Astrocyte of the cerebellum (primary cell): Measurements from ENCODE around the gene FAM193B.

Experiments used
- DNase-seq: peaks from one replicate; pipeline ENCODE4 v3.0.0-alpha.2; 2011; ENCODE audit warnings: low read depth
- H3K4me3 ChIP-seq: 2 replicates; pipeline ENCODE4 v1.5.1; 2011; ENCODE audit warnings: mild to moderate bottlenecking, low read depth, low read length, moderate library complexity
- CTCF ChIP-seq: IDR thresholded peaks from 2 replicates; pipeline ENCODE4 v1.5.1; 2012; ENCODE audit warnings: low read length, low read depth, moderate library complexity, mild to moderate bottlenecking; ENCODE audit errors: missing control alignments
- in situ Hi-C: cut with HindIII; loops from 2 replicates; pipeline ENCODE4 v1.10.0; 2017; ENCODE audit warnings: low sequenced_read_pairs

The FAM193B gene

DNA sequence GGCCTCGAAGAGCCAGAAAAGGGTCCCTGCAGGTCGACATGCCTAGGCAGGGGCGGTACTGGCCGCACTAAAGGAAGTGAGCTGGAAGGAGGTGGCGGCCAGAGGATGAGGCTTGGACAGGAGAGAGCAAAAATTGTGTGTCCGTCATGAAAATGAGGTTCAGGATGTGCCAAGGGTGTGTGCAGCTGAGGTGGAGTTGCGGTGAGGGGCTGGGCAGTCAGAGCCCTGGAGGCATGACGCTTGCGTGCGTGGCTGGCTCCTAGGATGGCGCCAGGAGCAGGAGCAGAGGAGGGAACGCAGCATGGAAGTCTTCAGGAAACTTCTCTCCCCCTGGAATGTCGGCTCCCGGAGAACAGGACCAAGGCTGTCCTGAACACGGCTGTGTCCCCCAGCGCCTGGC is 51.5 kb downstream of the FAM193B start:
- TF ChIP-seq CTCF: no peak
- no peak for DNase-seq
- in situ Hi-C loops: no loop called here
- no peak overlapping the region for H3K4me3 ChIP-seq

DNA sequence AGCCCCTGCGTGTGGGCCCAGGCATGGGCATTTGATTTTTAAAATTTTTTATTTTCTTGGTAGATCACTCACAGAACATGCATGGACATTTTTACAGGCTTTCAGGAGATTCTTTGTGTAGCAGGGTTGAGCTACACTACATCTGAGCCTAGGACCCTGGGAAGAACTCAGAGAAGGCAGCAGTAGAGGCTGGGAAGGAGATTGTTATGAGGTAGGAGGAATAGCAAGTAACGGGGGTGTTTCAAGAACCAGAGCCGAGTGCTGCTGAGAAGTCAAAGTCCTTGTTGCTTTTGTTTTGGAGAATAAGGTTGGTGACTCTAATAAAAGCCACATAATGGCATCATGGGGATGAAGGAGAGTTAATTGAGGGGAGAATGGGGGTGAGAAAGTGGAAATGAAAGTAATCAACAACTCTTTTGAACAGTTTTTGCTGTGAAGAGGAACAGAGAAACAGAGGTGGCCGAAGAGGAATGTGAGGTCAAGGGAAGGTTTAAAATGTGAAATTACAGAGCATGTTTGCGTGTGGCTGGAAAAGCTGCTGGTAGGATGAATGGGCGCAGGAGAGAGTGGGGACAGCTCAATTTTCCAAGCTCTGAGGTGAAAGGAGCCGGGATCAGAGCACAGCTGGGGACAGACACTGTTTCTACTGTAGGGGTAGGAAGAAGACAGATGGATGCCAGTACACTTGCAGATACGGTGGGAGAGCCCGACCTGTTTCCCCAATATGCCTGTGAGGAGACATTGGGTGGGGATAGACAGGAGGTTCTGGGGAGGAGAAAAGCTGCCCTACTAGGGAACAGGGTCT is 52.3 kb downstream of the FAM193B start:
- H3K4me3 ChIP-seq: no peak overlapping the region
- in situ Hi-C loops: no loop called here

DNA sequence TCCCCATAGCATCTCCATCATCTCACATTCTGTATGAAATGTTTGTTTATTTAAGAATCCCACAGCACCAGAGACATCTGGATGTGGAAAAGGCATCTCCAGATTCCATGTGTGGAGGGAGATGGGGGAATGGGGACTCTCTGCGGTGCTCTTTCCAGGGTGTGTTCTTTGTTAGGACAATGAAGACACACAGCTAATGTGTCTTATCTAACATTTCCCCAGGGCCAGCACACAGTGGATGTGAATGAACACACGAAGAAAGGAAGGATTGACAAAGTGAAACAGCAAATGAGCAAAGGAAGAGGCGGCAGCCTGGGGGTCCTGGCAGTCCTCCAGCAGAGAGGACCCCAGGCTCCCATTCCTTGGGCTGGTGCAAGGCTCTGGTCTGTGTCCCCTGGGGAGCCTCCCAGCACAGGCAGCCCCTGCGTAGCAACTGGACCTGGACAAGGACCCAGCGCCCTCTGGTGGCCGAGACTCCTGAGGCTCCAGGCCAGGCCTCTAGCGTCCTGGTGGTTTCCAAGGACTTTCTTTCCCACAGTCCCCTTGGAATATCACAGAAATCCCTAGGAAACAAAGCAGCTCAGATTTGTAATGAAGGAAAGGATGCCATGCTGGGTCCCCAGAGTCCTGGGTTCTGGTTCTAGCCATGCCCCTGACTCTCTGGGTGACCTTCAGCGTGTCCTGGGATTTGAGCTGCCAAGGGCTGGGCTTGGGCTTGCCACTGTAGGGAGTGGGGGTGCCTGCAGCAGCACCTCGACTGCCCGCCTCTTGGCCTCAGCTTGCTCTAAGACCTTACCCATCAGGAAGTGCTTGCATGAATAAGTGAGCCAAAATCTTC is 53.5 kb downstream of the FAM193B start:
- in situ Hi-C loops: no loop called here
- DNase-seq: peak; percentile 67
- TF ChIP-seq CTCF: peak; percentile 95
- H3K4me3 ChIP-seq: no peak overlapping the region

More for the DNA sequence above, 52.3 kb downstream of the FAM193B start:
- no peak for DNase-seq
- no peak for TF ChIP-seq CTCF

GRCh38 chr5:177499842-177500241 is 54.5 kb downstream of the FAM193B start:
- in situ Hi-C loops: no loop called here
- TF ChIP-seq CTCF: no peak
- DNase-seq: no peak
- no peak overlapping the region for H3K4me3 ChIP-seq

- TF ChIP-seq CTCF: no peak
Observed at GRCh38 chr5:177498013-177498787, 56.2 kb downstream of the FAM193B start.

More at GRCh38 chr5:177498013-177498787, 56.2 kb downstream of the FAM193B start:
- H3K4me3 ChIP-seq: peak overlapping the region; percentile 83
- no peak for DNase-seq
- in situ Hi-C loops: no loop called here
